Myocyte (in vitro differentiated cells): ENCODE data around the gene IRAK1. TPM values are rescaled to one million over a fixed set of nuclear protein-coding genes. Genes with fewer than 3 reads are reported as not detected.

ENCODE experiments used
- DNase-seq: peaks from one replicate; pipeline ENCODE4 v3.0.0-alpha.2; 2012; ENCODE audit warnings: low read depth
- total RNA-seq: library from RNA; depleted of rRNA; stranded (reverse); fragments of >200 nt; gene quantifications from 2 replicates; pipeline ENCODE4 v1.2.3, GENCODE V29; 2014

IRAK1 gene
- total RNA-seq, 1 donor from 2014 or later: 90.4 TPM

- peak; percentile 85 for DNase-seq
Observed at GRCh38 chrX:153972368-153973126, 47.2 kb downstream of the IRAK1 start, which contains the start of gene TMEM187. Gene TMEM187 (plus strand): TSS chrX:153972754. CDS start chrX:153982063, 9,309 bp downstream.

- peak; percentile 91 for DNase-seq
Observed at GRCh38 chrX:153971450-153972367, 48.0 kb downstream of the IRAK1 start, which contains the start of gene HCFC1. Gene HCFC1 (minus strand): TSS chrX:153971818. CDS start chrX:153970840, 978 bp downstream.

- DNase-seq: peak; percentile 89
Observed at GRCh38 chrX:153971124-153971449, 48.6 kb downstream of the IRAK1 start.

DNA sequence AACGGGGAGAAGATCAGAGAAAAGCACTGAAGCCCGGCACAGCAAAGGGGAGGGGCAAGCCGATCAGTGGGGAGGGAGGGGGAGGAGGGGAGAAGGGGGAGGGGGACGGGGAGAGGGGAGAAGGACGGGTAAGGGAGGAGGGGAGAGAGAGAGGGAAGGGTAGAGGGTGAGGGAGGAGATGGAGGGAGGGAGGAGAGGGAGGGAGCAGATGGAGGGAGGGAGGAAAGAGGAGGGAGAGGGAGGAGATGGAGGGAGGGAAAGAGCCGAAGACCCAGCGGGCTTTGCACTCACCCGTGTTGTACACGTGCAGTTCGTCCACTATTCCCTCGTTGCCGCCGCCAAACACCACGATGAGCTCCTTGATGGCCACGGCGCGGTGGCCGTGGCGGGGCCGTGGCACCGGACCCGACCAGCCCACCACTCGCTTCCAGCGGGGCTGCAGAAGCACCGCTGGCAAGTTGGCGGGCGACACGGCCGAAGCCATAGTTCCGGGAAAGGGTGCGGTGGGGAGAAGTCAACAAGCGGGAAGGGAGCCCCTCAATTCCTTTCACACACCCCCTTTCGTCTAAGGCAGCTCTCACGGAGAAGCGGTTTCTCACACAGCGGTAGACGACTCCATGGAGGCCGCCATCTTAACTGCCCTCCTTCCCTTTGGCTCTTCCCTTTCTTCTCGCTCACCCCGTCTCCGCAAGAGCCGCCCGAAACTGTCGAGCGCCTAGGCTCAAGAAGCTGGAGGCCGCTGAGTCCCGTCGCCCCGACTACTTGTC, 49.2 kb downstream of the IRAK1 start:
- peak; percentile 69 for DNase-seq

- no peak for DNase-seq
Observed at GRCh38 chrX:153969904-153970356, 49.8 kb downstream of the IRAK1 start.

- DNase-seq: peak; percentile 28
Observed at GRCh38 chrX:153969125-153969903, 50.4 kb downstream of the IRAK1 start.

DNA sequence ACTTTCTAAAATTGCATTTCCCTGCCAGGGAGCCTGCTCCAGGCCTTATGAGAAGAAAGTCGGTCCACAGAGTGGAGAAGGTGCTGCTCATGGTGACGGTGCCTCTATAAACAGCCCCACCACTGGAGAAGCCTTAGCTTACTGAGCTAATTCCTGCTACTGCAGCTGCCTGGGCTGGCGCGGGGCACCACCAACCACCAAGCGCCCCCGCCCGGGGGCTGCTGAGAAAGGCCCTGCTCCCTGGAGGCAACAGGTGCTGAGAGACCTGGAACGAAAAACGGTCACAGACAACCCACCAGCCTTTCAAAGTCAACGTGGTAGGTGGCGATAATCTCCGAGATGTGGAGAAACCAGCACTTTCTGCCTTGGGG, 51.0 kb downstream of the IRAK1 start:
- peak; percentile 85 for DNase-seq

- no peak for DNase-seq
Observed at GRCh38 chrX:153968255-153968654, 51.4 kb downstream of the IRAK1 start.

DNA sequence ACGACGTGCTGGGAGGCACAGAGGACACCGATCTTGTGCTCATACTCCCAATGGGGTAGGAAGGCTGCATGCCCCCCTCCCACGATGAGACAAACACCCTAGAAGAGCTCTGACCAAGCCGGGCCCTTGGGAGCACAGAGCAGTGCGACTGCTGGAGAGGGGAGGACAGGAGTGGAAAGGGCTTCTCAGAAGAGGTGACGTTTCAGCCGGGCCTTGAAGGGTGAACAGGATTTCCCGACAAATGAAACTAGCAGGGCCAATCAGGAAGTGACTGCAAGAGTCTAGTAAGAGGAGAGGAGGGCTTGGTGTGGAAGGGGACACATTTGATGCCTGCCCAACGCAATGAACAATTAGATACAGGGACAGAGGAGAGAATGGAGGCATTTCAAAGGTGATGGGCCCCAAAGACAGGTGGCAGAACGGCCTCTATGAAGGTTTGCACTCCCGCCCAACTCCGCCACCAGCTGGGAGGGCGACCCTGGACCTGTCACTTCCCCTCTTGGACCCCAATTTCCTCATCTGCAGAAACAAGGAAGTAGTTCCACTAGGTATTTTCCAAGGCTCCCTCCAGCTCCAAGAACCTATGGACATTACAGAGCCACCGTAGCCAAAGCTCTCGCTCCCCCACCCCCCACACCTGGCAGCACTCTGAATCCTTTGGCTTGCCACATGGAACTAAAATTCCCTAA, 52.0 kb downstream of the IRAK1 start:
- DNase-seq: no peak

- peak; percentile 41 for DNase-seq
Observed at GRCh38 chrX:153966841-153967535, 52.7 kb downstream of the IRAK1 start.

- peak; percentile 81 for DNase-seq
Observed at GRCh38 chrX:153966283-153966688, 53.4 kb downstream of the IRAK1 start.

DNA sequence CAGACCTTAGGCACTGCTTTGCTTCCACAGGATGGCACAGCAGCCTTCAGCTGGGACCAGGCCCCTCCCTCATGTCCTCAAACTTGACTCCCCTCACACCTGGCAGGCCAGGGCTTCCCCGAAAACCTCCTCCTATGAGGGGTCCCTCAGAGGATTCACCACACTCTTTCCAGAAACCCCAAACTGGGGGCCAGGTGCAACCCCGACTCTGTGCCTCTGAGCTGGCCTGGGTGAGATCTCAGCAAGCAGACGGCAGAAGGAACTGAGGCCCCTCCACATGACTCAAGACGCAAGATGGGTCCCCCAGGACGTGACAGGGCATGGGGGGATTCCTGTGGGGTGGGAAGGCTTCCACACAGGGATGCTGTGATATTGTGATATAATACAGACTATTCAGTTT, 54.3 kb downstream of the IRAK1 start:
- no peak for DNase-seq

- no peak for DNase-seq
Observed at GRCh38 chrX:153964105-153964504, 55.6 kb downstream of the IRAK1 start.

DNA sequence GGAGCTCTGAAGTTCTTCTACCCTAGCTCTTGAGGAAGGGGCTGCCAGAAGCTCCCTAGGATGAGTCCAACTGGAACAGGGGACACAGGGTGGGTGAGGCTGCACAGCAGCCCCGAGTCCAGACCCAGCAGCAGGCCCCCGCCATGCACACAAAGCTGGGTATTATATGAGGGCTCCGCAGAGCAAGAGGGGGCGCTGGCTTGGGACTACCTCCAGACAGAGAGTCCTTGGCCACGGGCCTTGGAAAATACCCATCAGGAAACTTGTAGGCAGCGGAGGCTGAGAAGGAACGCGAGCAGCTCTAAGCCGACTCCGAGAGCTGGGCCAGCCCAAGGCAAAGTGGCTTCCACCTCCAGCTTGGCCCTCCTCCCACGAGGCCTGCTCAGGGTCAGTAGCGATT, 56.2 kb downstream of the IRAK1 start:
- DNase-seq: no peak

GRCh38 chrX:153961292-153961691, 58.4 kb downstream of the IRAK1 start:
- no peak for DNase-seq

- no peak for DNase-seq
Observed at GRCh38 chrX:153960786-153961185, 58.9 kb downstream of the IRAK1 start.
